Measurements from ENCODE around the gene ALKAL2.

ALKAL2 gene

GRCh38 chr2:269356-270030, 18.4 kb downstream of the ALKAL2 start:
- DNase-seq: no peak

DNA sequence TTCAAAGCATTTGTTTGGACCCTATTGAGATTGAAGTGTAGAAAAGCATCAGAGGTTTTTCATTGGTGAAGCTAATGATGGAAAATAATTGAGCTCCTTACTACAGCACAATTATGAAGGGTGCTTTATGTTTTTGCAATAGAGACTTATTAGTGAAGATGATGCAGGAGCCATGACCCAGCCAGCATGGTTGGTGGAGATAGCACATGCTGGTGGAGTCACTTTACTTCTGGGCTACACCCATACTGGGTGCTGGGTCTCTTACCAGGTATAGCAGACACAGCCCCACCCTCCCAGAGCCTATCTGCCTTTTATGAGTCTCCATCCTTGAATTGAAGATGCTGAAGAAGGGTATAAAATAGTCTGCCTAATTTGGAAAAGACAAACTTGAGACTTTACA, 19.6 kb downstream of the ALKAL2 start:
- no peak for DNase-seq

DNA sequence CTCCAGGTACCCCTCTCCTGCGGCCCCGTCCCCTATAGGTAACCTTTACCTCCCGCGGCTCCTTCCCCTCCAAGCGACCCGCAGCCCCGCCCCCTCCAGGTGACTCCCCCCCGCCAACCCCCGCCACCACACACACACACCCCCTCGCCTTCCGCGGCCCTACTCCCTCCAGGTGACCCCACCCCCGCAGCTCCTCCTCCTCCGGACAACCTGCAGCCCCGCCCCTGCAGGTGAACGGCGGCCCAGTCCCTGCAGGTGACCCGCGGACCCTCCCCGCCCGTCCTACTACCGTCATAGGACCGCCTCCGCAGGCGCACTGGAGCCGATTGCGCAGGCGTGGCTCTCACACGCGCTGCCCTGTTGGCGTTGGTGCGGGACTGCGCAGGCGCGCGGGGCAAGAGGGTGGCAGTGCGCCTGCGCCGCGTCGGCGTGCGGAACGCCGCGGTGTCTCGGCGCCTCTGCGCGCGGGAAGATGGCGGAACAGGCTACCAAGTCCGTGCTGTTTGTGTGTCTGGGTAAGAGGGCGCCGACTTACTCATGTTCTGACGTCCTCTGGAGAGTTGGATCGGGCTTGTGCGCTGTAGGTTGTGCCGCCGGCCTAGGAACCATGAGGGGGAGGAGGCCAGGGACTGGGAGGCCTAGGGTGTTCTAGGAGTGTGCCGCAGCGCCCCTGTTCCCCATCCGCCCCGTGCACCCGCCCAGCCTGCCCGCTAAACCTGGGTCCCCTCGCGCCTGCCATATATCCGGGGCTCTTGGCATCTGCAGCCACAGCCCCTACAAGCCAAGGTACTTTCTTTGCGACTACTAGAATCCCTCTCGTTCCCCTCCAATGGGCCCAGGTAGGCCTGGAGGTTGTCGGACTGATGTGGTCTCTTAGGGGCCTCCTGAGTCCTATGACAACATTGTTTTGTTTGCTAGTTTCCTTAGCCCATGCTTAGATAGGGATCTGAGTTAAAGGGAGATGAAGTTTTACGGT, 23.1 kb downstream of the ALKAL2 start, which contains the start of gene ACP1:
Gene ACP1, plus strand, starts transcription at position 455 of the 976 bp plus-strand sequence. Its CDS starts 18 bp downstream, at position 473.
- DNase-seq: peak; percentile 93

DNA sequence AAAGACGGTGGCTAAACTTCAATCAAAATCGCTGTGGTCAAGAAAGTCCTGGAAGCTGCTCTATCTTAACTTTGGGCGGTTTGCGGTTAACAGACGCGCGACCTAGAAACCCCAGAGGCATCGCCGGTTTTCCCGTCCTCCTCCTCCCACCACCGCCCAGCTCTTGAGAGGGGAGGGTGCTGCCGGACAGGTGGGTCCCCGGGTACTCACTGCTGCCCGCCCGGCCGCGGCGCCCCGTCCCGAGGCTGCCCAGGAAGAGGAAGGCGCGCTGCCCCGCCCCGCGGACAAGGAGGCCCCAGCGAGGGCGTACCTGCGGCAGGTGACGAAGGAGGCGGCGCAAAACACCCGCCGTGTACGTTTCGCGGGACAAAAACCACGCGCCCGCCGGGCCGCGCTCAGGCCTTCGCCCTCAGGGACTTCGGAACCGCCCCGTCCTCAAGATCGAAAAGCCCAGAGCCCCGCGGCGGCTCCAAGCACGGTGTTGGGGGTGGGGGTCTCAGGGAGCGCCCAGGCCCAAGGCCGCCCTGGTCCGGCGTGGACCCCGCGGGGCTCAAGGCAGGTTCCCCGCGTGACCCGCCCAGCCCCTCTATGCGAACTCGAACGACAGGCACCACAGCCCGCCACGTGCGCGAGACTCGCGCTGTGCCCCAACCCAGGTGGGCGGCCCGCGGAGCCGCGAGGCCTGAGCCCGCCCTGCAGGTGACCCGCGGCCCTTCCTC, 24.0 kb downstream of the ALKAL2 start, which contains the start of gene SH3YL1:
Gene SH3YL1, minus strand, starts transcription at position 259 of the 719 bp plus-strand sequence. Its CDS starts 48 bp downstream, at position 211.
- DNase-seq: peak; percentile 58

DNA sequence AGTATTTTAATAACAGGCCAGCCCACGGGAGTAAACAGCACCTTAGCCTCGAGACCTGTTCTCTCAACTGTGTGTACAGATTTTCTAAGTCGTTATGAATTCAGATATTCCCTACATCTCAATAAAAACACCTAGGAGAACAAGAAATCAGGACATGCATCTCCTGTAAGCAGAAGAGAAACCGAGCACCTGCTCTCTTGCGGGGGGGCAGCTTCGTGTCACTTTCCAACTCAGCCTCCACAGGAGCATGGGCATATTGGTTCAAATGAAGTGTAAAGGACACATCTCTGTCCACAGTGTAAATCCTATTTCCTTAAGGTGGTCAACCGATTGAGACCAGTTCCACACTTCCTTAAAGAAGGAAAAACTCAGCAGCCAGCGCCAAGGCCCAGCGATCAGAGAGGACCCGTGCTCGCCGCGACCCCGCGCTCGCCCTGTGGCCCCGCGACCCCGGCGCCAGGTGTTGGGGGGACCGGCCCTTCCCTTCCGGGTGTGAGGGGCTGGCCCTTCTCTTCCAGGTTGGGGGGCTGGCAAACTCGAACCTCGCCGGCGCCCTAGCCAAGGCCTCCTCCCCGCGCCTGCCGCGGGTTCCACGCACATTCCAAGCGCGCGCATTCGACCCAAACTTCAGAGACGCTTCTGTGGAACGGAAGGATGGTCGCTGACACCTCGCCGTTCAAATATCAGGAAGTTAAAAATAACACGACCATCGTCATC, 24.7 kb downstream of the ALKAL2 start:
- no peak for DNase-seq

DNA sequence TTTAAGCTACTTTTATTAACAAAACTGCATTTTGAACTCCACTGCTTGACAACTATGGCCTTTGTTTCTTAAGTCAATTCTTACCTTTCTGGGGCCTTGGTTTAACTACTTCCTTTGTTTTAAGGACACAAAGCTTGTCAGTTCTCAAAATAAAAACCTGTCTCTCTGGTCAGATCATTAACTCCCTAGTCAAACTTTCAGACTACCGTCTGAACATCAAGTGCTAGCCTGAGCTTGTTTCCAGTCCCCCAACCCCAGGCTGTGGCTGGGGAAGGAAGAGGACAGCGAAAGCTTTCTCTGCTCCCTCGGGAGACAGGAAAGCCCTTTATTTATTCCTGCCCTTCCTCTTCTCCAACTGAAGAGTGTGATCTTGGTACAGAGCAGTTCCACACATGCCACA, 25.8 kb downstream of the ALKAL2 start:
- no peak for DNase-seq

DNA sequence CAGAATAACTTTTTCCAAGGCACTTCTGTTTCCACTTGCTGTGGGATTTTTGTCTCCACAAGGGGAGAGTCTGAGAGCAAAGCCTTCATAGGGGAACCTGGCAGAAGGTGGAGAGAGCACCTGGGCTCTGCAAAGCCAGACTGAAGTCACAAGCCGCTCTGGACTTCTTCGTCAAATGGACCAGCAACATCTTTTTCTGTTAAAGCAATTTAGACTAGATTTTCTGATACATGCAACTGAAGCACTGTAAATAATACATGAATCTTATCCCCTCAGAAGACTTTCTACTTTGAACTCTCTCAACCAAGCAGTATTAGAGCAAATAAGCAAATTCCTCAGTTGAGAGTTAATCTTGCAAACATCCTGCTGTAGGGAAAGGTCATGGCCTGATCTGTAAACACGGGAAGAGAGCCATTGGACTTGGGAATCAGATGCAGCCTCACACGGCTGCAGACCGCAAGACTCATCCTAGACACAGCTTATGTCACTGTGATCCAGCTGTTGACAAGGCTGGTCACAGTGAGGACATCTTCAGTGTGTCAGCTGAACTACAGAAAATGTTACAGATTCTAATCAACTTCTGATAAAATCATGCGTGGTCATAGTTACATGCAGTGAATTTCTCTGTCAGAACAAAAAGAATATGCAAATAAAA, 27.3 kb downstream of the ALKAL2 start:
- no peak for DNase-seq

- no peak for DNase-seq
These were observed 28.0 kb downstream of the ALKAL2 start for GRCh38 chr2:259789-260331.

DNA sequence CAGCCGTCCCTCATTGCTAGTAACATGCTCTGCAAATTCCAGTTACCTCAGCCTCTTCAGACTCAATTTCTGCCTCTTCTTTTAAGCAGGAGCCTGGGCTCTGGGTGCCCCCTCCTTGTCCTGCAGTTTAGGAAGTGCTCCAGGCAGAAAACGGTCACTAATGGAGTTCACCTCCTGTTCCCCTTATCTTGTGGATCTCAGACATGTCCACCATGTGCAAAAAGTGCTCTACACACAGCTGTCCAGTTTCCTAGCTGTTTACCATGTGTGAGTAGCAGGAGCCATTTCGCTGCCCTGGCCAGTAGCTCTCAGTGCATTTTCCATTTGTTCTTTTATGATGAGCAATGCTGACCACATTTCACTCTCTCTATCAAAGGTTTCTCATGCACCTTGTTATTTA, 29.0 kb downstream of the ALKAL2 start:
- DNase-seq: no peak

GRCh38 chr2:257842-258241, 30.0 kb downstream of the ALKAL2 start:
- DNase-seq: no peak

GRCh38 chr2:257429-257828, 30.5 kb downstream of the ALKAL2 start:
- DNase-seq: no peak

- DNase-seq: no peak
These were observed 31.8 kb downstream of the ALKAL2 start for GRCh38 chr2:256094-256493.

DNA sequence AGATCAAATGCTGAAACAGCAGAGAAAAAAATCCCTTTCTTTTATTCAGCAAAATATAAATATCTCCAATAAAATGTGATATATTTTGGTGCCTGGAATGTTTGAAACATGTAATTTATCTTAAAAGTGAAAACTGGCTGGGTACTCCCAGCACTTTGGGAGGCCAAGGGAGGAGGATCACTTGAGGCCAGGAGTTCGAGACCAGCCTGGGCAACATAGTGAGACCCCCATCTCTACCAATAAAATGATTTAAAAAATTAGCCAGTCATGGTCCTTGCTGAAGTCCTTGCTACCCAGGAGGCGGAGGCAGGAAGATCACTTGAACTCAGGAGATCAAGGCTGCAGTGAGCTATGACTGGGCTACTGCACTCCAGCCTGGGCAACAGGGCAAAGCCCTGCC, 32.7 kb downstream of the ALKAL2 start:
- DNase-seq: no peak

GRCh38 chr2:254241-254640, 33.6 kb downstream of the ALKAL2 start:
- DNase-seq: no peak

- DNase-seq: no peak
These were observed 34.7 kb downstream of the ALKAL2 start for GRCh38 chr2:253202-253638.

DNA sequence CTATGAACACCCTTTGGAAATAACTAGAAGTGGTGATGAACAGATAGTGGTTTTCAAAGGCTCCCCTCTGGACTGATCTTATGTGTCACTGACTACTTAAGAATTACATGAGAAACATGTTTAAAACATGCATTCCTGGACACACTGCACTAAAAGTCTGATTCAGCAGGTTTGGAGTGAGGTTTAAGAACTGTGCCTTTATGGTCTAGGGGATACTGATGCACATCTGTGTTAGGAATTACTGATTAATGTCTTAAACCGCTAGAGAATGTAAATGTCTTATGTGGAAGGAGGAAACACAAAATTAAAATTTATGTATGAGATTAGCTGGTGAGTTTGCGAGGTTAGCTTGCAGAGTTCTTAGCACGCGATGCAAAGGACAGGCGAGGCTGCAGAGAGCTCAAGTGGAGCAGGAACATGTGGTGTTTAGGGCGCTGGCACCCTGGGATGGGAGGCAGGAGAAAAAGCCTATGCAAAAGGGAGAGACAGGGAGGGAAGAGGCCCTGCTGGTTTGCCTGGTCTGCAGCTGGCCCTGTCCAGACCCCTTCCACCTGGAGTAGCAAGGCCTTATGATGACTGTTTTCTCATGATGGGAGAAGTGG, 35.8 kb downstream of the ALKAL2 start:
- DNase-seq: no peak

DNA sequence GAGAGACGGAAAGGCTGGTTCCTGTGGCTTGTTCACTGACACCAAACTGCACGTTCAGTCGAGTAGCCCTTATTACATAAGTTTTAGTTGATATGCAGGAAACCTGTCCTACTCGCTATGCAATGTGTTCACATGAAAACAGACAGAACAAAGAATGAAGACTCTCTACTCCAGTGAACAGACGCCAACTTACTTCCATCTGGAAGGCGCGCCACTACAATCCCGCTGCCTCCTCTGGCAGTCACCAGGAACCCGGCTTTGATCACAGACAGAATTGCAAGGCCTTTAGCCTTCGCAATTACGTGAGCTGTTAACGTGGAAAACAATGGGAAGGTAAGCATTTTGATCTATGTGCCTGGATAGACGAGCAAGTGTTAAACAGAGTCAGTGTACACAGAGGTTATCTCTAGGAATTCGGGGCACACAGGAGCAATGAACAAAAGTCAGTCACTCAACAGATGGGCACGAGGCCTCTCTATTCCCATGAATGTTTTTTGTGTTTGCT, 38.3 kb downstream of the ALKAL2 start:
- DNase-seq: no peak

- no peak for DNase-seq
These were observed 39.2 kb downstream of the ALKAL2 start for GRCh38 chr2:248724-249123.

DNA sequence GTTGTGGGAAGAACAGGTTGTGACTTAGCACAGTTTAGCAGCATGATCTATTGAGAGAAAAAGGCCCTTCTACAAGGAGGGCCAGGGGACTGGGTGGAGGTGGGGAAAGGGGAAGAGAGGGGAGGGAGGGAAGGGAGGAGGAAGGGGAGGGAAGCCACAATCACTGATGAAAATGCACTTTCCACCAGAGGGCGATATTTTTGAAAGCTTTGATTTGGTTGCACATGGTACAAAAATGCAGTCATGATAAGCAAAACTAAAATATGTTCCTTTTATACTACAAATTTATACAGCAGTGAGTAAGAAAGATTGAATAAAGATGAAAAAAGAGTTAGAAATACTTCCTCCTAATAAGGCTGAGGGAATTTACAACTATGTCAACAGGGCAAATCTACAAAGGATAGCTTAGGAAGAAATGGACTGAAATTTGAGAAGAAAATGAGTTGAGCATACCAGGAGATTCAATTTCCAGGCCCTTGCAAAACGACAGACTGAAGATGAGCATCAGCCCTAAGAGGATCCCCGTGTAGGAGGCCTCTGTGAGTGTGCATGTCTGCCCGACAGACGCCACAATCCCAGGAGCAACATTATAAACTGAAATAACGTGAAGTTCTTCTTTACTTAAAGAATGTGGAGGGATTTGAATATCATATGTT, 41.3 kb downstream of the ALKAL2 start:
- DNase-seq: no peak

DNA sequence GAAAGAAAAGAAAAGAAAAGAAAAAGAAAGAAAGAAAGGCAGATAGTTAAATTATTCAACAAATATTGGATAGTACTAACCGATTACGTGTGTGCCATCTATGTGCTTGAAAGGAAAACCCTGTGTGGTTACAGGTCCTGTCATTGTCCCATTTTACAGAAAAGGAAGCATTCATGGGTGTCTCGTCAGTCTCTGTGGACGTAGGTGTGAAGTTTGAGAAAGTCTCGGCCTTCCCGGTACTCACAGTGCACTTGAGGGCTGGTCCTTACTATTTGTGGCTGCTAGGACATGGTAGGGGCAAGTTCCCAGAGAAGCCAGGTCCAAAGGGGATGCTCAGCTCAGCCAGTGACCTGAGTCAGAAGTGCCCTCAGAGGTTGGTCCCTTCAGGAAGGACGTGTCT, 43.3 kb downstream of the ALKAL2 start:
- DNase-seq: no peak
